Neural crest cell (in vitro differentiated cells): ENCODE results near the gene LPCAT1. TPM values are rescaled to one million over a fixed set of nuclear protein-coding genes. Genes with fewer than 3 reads are reported as not detected.

Experiments used
- DNase-seq: peaks from one replicate; pipeline ENCODE4 v3.0.0; 2021; ENCODE audit warnings: low read depth, mixed read lengths, low spot score
- H3K27ac Mint-ChIP-seq: one replicate; pipeline ENCODE4 v1.8.0; 2021; ENCODE audit warnings: mild to moderate bottlenecking, mixed read lengths; ENCODE audit not compliant: unreplicated experiment
- H3K27me3 Mint-ChIP-seq: 2 replicates; pipeline ENCODE4 v1.8.0; 2021; ENCODE audit warnings: low read depth, mild to moderate bottlenecking, mixed read lengths
- H3K36me3 Mint-ChIP-seq: 2 replicates; pipeline ENCODE4 v1.8.0; 2021; ENCODE audit warnings: low read depth, mild to moderate bottlenecking, mixed read lengths
- H3K4me1 Mint-ChIP-seq: 2 replicates; pipeline ENCODE4 v1.8.0; 2021; ENCODE audit warnings: mixed read lengths
- H3K4me3 Mint-ChIP-seq: one replicate; pipeline ENCODE4 v1.8.0; 2021; ENCODE audit warnings: mild to moderate bottlenecking, mixed read lengths
- H3K9me3 Mint-ChIP-seq: 2 replicates; pipeline ENCODE4 v1.8.0; 2021; ENCODE audit warnings: mixed read lengths
- total RNA-seq: library from RNA; stranded (reverse); gene quantifications from 2 replicates; pipeline ENCODE4 v1.2.1, GENCODE V29; 2021
- TF ChIP-seq, protein P1 (sequence below): fragments of 200-600 bp; sonication (generic); conservative IDR thresholded peaks from 2 replicates; pipeline ENCODE4 v1.5.0; 2021; ENCODE audit warnings: antibody characterized with exemption, mild to moderate bottlenecking

LPCAT1 gene
- total RNA-seq, 1 donor from 2014 or later = 111 TPM

DNA sequence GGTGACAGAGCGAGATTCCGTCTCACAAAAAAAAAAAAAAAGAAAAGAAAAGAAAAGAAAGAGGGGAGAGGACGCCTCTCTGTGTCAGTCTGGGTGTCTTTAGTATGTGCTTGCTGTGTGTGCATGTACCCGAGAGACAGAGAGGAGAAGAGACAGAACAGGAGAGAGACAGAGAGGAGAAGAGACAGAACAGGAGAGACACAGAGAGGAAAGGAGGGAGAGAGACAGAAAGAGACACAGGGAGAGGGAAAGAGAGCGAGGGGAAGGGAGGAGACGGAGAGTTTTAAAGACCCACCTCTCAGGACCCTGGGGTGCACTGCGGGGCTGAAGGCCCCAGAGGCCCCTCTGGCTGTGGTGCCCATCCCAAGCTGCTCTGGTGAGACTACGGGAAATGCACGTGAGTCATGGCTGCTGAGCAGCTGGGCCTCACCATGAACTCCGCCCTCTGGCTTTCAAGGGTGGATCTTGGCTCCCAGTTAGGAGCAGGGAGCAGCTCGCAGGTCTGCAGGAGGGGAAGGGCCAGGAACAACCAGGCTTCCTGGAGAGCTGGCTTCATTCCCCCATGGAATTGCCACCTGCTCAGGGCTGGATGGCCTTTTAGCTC, 86.4 kb downstream of the LPCAT1 start:
- Mint-ChIP-seq H3K27me3 (peaks cover 38% of the 10 kb centered on the region), H3K4me1 (no peaks in the 10 kb centered on the region), H3K36me3 (peaks cover 8% of the 10 kb centered on the region), H3K9me3 (peaks cover 12% of the 10 kb centered on the region), H3K4me3 (no peak overlapping the region), H3K27ac (no peak overlapping the region)
- TF ChIP-seq, protein P1, sequence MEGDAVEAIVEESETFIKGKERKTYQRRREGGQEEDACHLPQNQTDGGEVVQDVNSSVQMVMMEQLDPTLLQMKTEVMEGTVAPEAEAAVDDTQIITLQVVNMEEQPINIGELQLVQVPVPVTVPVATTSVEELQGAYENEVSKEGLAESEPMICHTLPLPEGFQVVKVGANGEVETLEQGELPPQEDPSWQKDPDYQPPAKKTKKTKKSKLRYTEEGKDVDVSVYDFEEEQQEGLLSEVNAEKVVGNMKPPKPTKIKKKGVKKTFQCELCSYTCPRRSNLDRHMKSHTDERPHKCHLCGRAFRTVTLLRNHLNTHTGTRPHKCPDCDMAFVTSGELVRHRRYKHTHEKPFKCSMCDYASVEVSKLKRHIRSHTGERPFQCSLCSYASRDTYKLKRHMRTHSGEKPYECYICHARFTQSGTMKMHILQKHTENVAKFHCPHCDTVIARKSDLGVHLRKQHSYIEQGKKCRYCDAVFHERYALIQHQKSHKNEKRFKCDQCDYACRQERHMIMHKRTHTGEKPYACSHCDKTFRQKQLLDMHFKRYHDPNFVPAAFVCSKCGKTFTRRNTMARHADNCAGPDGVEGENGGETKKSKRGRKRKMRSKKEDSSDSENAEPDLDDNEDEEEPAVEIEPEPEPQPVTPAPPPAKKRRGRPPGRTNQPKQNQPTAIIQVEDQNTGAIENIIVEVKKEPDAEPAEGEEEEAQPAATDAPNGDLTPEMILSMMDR = no peak
- DNase-seq = no peak

DNA sequence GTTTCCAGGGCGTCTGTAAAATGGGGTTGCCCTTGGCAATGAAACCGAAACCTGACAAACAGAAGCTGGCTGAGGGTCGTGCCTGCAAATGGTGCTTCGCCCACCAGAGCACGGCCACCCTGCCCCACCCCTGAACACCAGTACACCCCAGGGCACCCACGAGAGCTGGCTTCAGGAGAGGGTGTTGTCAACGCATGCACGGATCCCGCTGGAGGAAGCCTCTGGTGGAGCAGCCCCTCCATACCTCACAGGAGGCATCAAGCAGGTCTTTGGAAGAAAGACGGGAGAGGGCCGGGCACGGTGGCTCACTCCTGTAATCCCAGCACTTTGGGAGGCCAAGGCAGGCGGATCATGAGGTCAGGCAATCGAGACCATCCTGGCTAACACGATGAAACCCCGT, 87.1 kb downstream of the LPCAT1 start:
- Mint-ChIP-seq H3K27ac (no peak overlapping the region), H3K9me3 (peaks cover 12% of the 10 kb centered on the region), H3K4me1 (no peaks in the 10 kb centered on the region), H3K4me3 (no peak overlapping the region), H3K36me3 (peaks cover 8% of the 10 kb centered on the region), H3K27me3 (peaks cover 37% of the 10 kb centered on the region)
- DNase-seq = no peak
- TF ChIP-seq, protein P1 = no peak

DNA sequence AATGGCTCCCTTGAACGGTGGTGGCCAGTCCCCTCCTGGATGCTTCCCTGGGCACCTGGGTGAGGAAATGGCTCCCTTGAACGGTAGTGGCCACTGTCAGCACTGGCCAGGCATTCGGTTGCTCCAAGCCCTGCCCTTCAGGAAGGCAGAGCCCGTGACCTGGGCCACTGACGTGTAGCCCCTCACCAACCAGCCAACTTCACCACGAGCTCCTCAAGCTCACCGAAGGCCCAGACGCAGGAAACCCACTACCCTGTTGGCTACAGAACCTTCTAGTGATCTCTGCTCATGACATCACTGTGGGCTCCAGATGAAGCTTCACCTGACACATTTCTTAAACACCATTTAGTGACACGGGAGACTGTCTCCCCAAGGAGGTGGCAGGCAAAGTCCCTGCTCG, 87.7 kb downstream of the LPCAT1 start:
- Mint-ChIP-seq H3K4me1 (no peaks in the 10 kb centered on the region), H3K9me3 (peaks cover 12% of the 10 kb centered on the region), H3K36me3 (peaks cover 8% of the 10 kb centered on the region), H3K4me3 (no peak overlapping the region), H3K27ac (no peak overlapping the region), H3K27me3 (peaks cover 31% of the 10 kb centered on the region)
- TF ChIP-seq, protein P1 = no peak
- no peak for DNase-seq

DNA sequence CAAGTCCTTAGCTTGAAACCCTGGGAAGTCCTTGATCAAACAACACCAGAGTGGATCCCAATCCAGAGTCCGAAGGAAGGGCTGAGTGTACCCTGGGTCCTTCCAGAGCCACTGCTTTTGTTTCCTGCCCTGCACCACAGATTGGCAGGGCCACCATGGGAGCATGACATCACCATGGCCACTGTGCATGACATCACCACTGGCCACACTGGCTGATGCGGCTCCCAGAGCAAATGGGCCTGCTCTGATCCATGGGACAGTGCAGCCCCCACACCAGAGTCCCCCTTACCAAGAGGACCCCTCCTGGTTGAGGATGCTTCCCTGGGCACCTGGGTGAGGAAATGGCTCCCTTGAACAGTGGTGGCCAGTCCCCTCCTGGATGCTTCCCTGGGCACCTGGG, 88.4 kb downstream of the LPCAT1 start:
- TF ChIP-seq, protein P1 = no peak
- Mint-ChIP-seq H3K4me3 (no peak overlapping the region), H3K27me3 (peaks cover 25% of the 10 kb centered on the region), H3K4me1 (no peaks in the 10 kb centered on the region), H3K36me3 (peaks cover 8% of the 10 kb centered on the region), H3K27ac (no peak overlapping the region), H3K9me3 (peaks cover 12% of the 10 kb centered on the region)
- no peak for DNase-seq

DNA sequence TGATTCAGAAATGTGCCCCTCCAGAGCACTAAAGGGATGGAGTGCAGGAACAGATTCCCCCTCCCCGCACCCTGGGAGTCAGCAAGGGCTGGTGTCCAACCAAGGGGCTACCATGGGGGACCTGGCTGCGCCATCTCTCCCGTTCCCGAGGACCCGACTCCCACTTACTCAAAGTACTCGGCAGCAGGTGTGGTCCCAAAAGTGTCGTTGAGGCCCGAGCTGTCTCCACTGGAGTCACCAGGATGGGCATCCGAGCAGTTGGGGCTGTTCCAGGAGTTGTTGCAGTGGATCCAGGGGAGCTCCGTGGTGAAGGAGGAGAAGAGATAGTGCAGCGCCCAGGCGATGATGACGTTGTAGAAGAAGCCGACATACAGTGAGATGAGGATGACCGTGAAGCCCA, 91.5 kb downstream of the LPCAT1 start:
- TF ChIP-seq, protein P1 = no peak
- Mint-ChIP-seq H3K9me3 (peaks cover 12% of the 10 kb centered on the region), H3K27ac (no peak overlapping the region), H3K36me3 (peaks cover 14% of the 10 kb centered on the region), H3K27me3 (peaks cover 2% of the 10 kb centered on the region), H3K4me1 (no peaks in the 10 kb centered on the region), H3K4me3 (no peak overlapping the region)
- no peak for DNase-seq
